Endothelial cell of umbilical vein (primary cell): ENCODE results near the gene RGS17. TPM values are rescaled to one million over a fixed set of nuclear protein-coding genes. Genes with fewer than 3 reads are reported as not detected.

Experiments used
- BruUV-seq: library from RNA; stranded (reverse); fragments of 400-500 nt; replicated peaks from 2 replicates; lab custom pipeline; 2021; lab: Mats Ljungman, UMichigan
- CTCF ChIA-PET: fragments of 300-600, 350-600 bp; sonication (Branson Sonifier 250); formaldehyde crosslinking; loops from one replicate; lab custom pipeline; 2021; ENCODE audit warnings: antibody characterized with exemption, inconsistent platforms; lab: Charles Lee
- POLR2A ChIA-PET: fragments of 300-600, 350-600 bp; sonication (Branson Sonifier 250); formaldehyde crosslinking; loops from one replicate; lab custom pipeline; 2021; ENCODE audit warnings: antibody characterized with exemption, inconsistent platforms; lab: Charles Lee
- DNase-seq: peaks from one replicate; pipeline ENCODE4 v3.0.0-alpha.2; 2011; ENCODE audit warnings: low read depth, low spot score
- FAIRE-seq: peaks from 2 replicates; lab custom pipeline; 2011; peaks lifted over from hg19 to GRCh38; lab: Jason Lieb, UNC
- H2AFZ ChIP-seq: 2 replicates; pipeline ENCODE4 v1.6.0; 2012; ENCODE audit warnings: low read depth, low read length, control low read depth, inconsistent platforms
- H3K27ac ChIP-seq: 2 replicates; pipeline ENCODE4 v1.5.1; 2011; ENCODE audit warnings: low read depth, mild to moderate bottlenecking, control low read depth, low read length, moderate library complexity; ENCODE audit not compliant: insufficient read depth
- H3K27me3 ChIP-seq, 2 experiments: 2 replicates each; pipeline versions ENCODE4 v1.6.0 to v1.6.1; 2011; ENCODE audit warnings: low read length in 2 of 2, mixed read lengths in 1 of 2; ENCODE audit not compliant: control insufficient read depth in 2 of 2, insufficient read depth in 2 of 2
- H3K36me3 ChIP-seq, 2 experiments: 2 replicates in 1 of 2; 3 replicates in 1 of 2; pipeline ENCODE4 v1.5.1; 2011; ENCODE audit warnings: low read length in 2 of 2, mild to moderate bottlenecking in 1 of 2, moderate library complexity in 1 of 2; ENCODE audit not compliant: control insufficient read depth in 2 of 2, insufficient read depth in 2 of 2; ENCODE audit errors: extremely low read depth in 1 of 2
- H3K4me1 ChIP-seq: 3 replicates; pipeline ENCODE4 v1.5.1; 2011; ENCODE audit warnings: mild to moderate bottlenecking, low read length; ENCODE audit not compliant: control insufficient read depth, insufficient read depth; ENCODE audit errors: extremely low read depth
- H3K4me2 ChIP-seq: 2 replicates; pipeline ENCODE4 v1.6.1; 2011; ENCODE audit warnings: low read length, control low read depth, mixed read lengths; ENCODE audit not compliant: insufficient read depth
- H3K4me3 ChIP-seq, 3 experiments: fragments of 200-600 bp in 1 of 3; sonication (generic), shearing (Covaris generic) in 1 of 3; replicated peaks in 1 of 3; 2 replicates each; pipeline ENCODE4 v1.5.1; 2011 to 2016; ENCODE audit warnings: control low read depth in 3 of 3, low read length in 3 of 3, mild to moderate bottlenecking in 2 of 3, inconsistent platforms in 1 of 3, low read depth in 1 of 3, moderate library complexity in 1 of 3; ENCODE audit not compliant: insufficient read depth in 1 of 3
- H3K79me2 ChIP-seq: 2 replicates; pipeline ENCODE4 v1.6.0; 2012; ENCODE audit warnings: low read length, inconsistent platforms; ENCODE audit not compliant: control insufficient read depth, insufficient read depth
- H3K9ac ChIP-seq: replicated peaks from 2 replicates; pipeline ENCODE3; 2011; ENCODE audit warnings: low read length, control low read depth; ENCODE audit not compliant: insufficient read depth; ENCODE audit errors: extremely low read depth
- H3K9me1 ChIP-seq: replicated peaks from 3 replicates; pipeline ENCODE4 v1.6.0; 2011; ENCODE audit warnings: mild to moderate bottlenecking, low read length; ENCODE audit not compliant: control insufficient read depth, insufficient read depth; ENCODE audit errors: extremely low read depth
- H3K9me3 ChIP-seq: replicated peaks from 2 replicates; pipeline ENCODE4 v1.5.1; 2012; ENCODE audit warnings: low read length, inconsistent platforms; ENCODE audit not compliant: control insufficient read depth, insufficient read depth
- H4K20me1 ChIP-seq: replicated peaks from 2 replicates; pipeline ENCODE3; 2011; ENCODE audit warnings: mild to moderate bottlenecking, low read length; ENCODE audit not compliant: control insufficient read depth, insufficient read depth; ENCODE audit errors: extremely low read depth
- CTCF ChIP-seq, 2 donors: IDR thresholded peaks; 1 replicate in 1 of 2; 2 replicates in 1 of 2; pipeline ENCODE4 v1.5.1; 2011; ENCODE audit warnings: low read length in 2 of 2, mild to moderate bottlenecking in 2 of 2, moderate library complexity in 2 of 2, control low read depth in 1 of 2, inconsistent platforms in 1 of 2, low read depth in 1 of 2; ENCODE audit not compliant: insufficient read depth in 1 of 2; ENCODE audit errors: extremely low read depth in 1 of 2
- EZH2 ChIP-seq: IDR thresholded peaks from 2 replicates; pipeline ENCODE4 v1.6.1; 2012; ENCODE audit warnings: borderline replicate concordance, low read depth, mild to moderate bottlenecking, moderate library complexity, low read length, inconsistent platforms; ENCODE audit not compliant: severe bottlenecking
- FOS ChIP-seq: IDR thresholded peaks from 2 replicates; pipeline ENCODE4 v1.6.1; 2011; ENCODE audit warnings: mild to moderate bottlenecking, low read length, moderate library complexity, borderline replicate concordance; ENCODE audit not compliant: insufficient read depth
- GATA2 ChIP-seq: IDR thresholded peaks from 2 replicates; pipeline ENCODE4 v1.7.0; 2011; ENCODE audit warnings: low read depth, mild to moderate bottlenecking, moderate library complexity, mixed read lengths, low read length; ENCODE audit not compliant: insufficient read length, insufficient read depth
- JUN ChIP-seq: IDR thresholded peaks from 2 replicates; pipeline ENCODE4 v1.6.1; 2011; ENCODE audit warnings: borderline replicate concordance, low read depth; ENCODE audit not compliant: insufficient read length, insufficient read depth
- MAX ChIP-seq: IDR thresholded peaks from 2 replicates; pipeline ENCODE4 v1.6.1; 2011; ENCODE audit not compliant: insufficient read depth, insufficient read length
- MYC ChIP-seq: IDR thresholded peaks from one replicate; pipeline ENCODE4 v1.6.1; 2011; ENCODE audit warnings: mild to moderate bottlenecking, low read depth, low read length
- POLR2A ChIP-seq: IDR thresholded peaks from 2 replicates; pipeline ENCODE4 v1.6.1; 2012; ENCODE audit warnings: low read depth, mild to moderate bottlenecking, control low read depth, low read length
- POLR2AphosphoS5 ChIP-seq: IDR thresholded peaks from 2 replicates; pipeline ENCODE4 v1.6.1; 2012; ENCODE audit warnings: low read depth, mild to moderate bottlenecking, control low read depth, low read length, moderate library complexity; ENCODE audit not compliant: insufficient read depth
- dilution Hi-C: fragments of 300-500 bp; cut with MboI; formaldehyde crosslinking; loops from one replicate; pipeline ENCODE4 v1.15.0; 2019; ENCODE audit warnings: low sequenced_read_pairs; ENCODE audit not compliant: extremely low pct_ligation_motif_present
- intact Hi-C: fragments of 100-400 bp; cut with micrococcal nuclease; formaldehyde crosslinking; loops from one replicate; pipeline ENCODE4 v1.10.0; 2022
- polyA plus RNA-seq, 4 experiments: library from polyadenylated mRNA; depleted of rRNA in 3 of 4; stranded (reverse) in 3 of 4; unstranded in 1 of 4; fragments of >200 nt; gene quantifications; 2 replicates each; pipeline versions ENCODE4 v1.2.1 to v1.2.3, GENCODE V29; 2011 to 2012; ENCODE audit warnings: missing spikeins in 1 of 4
- total RNA-seq: library from RNA; stranded (reverse); gene quantifications from 2 replicates; pipeline ENCODE4 v1.2.3, GENCODE V29; 2021

RGS17 gene
- total and polyA plus RNA-seq, 2 donors (not counting 3 experiments of a cell fraction or from before 2014, with no cell fraction given) = 0.40 to 1.1 TPM

- no TSS peak for BruUV-seq
- POLR2A ChIA-PET = no interaction called here
- Histone ChIP-seq H3K27ac (no peak overlapping the region), H3K4me2 (no peak overlapping the region), H3K9ac (no peak overlapping the region), H3K4me1 (no peaks in the 10 kb centered on the region), H3K4me3 (no peak overlapping the region), H2AFZ (no peak overlapping the region), H3K79me2 (no peaks in the 10 kb centered on the region), H3K9me1 (no peaks in the 10 kb centered on the region), H4K20me1 (no peaks in the 10 kb centered on the region), H3K9me3 (no peaks in the 10 kb centered on the region), H3K36me3 (no peaks in the 10 kb centered on the region), H3K27me3 (no peaks in the 10 kb centered on the region)
- FAIRE-seq = no peak
- CTCF ChIA-PET = no interaction called here
- dilution Hi-C loops (no loop called here), intact Hi-C loops (no loop called here)
- no peak for DNase-seq
- TF ChIP-seq MAX = no peak
- TF ChIP-seq JUN = no peak
- no peak for TF ChIP-seq MYC
- TF ChIP-seq POLR2AphosphoS5 = no peak
- no peak for TF ChIP-seq GATA2
- TF ChIP-seq CTCF (IDR thresholded peaks at IDR 0.05; ENCODE audit: extremely low read depth in 1 of 2, insufficient read depth in 1 of 2, low read depth in 1 of 2, low read length in 2 of 2) = no peak
- TF ChIP-seq FOS = no peak
- no peak for TF ChIP-seq EZH2
- TF ChIP-seq POLR2A = no peak
Measured at GRCh38 chr6:153101461-153101860, 29.6 kb downstream of the RGS17 start.
